Coronary artery (tissue), 2 donors: ENCODE measurements around the gene MITF.

Experiments
- DNase-seq: peaks from one replicate; pipeline ENCODE4 v3.0.0-alpha.2; 2017; ENCODE audit warnings: low spot score
- H3K27ac ChIP-seq, 2 donors: fragments of 200-600 bp; sonication (generic); one replicate each; pipeline ENCODE4 v1.5.1; 2016 to 2019
- H3K4me3 ChIP-seq: fragments of 200-600 bp; sonication (generic); 2 replicates; pipeline ENCODE4 v1.5.1; 2016; ENCODE audit warnings: mild to moderate bottlenecking, moderate library complexity
- TF ChIP-seq, protein P1 (sequence below): fragments of 200-600 bp; sonication (generic); IDR thresholded peaks from one replicate; pipeline ENCODE4 v1.5.1; 2019; ENCODE audit warnings: antibody characterized with exemption

The MITF gene

DNA sequence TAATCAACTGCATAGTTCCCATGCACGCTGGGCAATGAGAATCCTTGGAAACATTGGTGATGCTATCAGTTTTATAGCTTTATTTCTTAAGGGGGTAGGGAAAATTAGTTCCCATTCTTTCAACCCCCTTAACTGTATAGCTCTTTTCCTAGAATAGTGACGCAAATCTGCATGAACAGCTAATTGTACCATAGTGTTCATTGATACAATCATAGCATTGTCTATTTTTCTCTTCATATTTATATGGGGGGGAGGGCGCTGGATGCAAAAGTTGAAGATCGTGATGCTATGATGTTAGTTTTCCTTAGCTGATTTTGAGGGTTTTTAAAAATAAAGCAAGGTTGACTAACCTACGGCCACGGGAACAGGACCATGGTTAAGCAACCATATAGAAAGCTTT lies 227.9 kb downstream of the MITF start:
- DNase-seq = no peak
- H3K4me3 ChIP-seq = no peak overlapping the region
- TF ChIP-seq, protein P1, sequence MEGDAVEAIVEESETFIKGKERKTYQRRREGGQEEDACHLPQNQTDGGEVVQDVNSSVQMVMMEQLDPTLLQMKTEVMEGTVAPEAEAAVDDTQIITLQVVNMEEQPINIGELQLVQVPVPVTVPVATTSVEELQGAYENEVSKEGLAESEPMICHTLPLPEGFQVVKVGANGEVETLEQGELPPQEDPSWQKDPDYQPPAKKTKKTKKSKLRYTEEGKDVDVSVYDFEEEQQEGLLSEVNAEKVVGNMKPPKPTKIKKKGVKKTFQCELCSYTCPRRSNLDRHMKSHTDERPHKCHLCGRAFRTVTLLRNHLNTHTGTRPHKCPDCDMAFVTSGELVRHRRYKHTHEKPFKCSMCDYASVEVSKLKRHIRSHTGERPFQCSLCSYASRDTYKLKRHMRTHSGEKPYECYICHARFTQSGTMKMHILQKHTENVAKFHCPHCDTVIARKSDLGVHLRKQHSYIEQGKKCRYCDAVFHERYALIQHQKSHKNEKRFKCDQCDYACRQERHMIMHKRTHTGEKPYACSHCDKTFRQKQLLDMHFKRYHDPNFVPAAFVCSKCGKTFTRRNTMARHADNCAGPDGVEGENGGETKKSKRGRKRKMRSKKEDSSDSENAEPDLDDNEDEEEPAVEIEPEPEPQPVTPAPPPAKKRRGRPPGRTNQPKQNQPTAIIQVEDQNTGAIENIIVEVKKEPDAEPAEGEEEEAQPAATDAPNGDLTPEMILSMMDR = no peak
- H3K27ac ChIP-seq = no peak overlapping the region

DNA sequence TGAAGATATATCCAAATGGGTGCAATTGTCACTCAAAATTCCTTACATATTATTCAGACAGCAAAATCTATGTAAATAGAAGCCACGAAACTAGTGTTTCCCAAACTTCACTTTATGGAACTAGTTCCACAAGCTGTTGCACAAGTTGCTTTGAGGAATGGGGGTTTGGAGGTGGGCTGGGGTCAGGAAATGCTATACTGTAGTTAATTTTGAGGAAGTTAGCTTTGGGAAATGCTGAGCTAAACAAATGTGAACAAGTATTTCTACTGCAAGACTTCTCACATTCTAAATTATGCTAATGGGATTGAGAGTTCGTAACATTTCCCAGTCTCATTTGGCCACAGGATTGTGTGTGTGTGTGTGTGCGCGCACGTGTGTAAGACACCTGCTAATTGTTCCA lies 231.6 kb downstream of the MITF start:
- TF ChIP-seq, protein P1 = no peak

DNA sequence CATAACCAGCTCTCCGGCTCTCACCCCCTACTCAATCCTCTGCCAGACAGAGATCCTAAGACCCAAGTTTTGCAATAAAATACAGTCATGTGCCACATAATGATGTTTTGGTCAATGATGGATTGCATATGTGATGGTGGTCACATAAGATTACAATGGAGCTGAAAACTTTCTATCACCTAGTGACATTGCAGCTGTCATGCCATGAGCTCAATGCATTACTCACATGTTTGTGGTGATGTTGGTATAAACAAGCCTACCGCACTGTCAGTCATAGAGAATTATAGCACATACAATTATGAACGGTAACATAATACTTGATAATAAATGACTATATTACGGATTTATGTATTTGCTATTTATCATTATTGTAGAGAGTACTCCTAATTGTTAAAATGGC lies 233.4 kb downstream of the MITF start:
- no peak overlapping the region for H3K4me3 ChIP-seq
- DNase-seq = no peak
- TF ChIP-seq, protein P1 = no peak
- H3K27ac ChIP-seq = no peak overlapping the region

More for the DNA sequence above, 231.6 kb downstream of the MITF start:
- H3K4me3 ChIP-seq = no peak overlapping the region
- H3K27ac ChIP-seq = no peak overlapping the region
- DNase-seq = no peak

DNA sequence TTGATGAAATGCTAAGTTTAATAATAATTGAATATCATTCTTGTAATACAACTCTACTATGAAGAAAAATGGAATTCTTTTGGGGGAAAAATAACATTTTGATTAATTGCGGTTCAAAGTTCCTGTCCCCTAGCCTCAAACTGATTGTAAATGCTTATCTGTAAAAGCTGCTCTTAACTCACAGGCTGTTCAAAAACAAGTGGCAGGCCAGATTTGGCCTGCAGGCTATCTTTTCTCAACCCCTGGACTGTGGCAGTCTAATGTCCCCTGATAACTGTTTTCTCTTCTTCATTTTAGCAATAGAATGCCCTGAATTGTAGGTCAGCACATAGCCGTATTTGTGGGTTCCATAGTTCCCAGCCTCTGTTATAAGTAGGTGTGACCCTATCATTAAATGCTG lies 236.8 kb downstream of the MITF start:
- TF ChIP-seq, protein P1 = no peak
- H3K27ac ChIP-seq = no peak overlapping the region

DNA sequence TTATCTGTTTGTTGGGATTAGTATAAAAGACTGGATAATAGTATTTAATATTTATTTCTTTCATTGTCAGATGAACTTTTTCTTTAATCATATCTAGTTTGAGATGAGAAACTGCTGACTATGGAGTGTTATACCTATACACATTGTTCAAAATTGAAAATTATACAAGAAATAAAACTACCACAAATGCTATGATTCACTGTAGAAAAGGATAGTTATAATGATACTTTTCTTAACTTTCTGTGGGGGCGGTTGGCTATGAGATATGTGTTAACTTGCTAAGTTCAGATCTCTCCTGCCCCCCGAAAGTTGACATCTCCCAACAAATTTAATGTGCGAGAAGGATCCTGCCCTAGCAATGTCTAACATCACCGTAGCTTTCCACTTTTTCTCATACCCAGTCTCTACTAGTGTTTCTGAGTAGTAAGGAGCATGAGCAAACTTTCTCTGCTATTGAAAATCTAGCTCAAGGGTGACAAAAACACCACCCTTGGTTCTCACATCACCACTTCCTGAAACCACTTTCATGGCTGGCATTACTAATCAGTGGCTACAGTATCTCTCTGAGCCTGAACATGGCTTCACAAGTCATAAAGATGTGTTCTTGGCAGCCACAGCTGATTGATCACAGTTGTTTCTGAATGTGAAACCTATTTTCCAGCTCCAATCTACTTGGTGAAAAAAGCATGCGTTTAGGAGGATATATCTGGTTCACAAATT lies 244.4 kb downstream of the MITF start:
- no peak for DNase-seq
- no peak overlapping the region for H3K27ac ChIP-seq
- TF ChIP-seq, protein P1 = no peak
- no peak overlapping the region for H3K4me3 ChIP-seq

More for the DNA sequence above, 236.8 kb downstream of the MITF start:
- no peak for DNase-seq
- no peak overlapping the region for H3K4me3 ChIP-seq

DNA sequence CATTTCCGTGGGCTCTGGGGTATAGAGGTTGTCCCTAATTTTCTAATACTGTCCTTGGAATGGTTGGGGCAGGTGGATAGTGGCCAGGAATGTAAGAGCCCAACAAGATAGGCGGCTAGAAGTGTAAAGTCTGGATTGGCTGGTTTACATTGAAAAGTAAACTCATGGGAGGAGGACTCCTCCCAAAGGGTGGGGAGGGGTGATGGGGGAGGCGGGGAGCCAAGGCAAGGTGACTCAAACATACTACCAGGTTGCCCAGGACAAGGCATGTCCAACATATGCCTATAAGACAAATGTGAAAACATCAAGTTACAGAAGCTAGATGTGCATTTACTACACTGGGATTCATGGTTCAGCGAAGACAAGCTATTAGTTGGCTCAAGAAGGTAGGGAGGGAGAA lies 246.0 kb downstream of the MITF start:
- Histone ChIP-seq H3K27ac (no peak overlapping the region), H3K4me3 (no peak overlapping the region)
- TF ChIP-seq, protein P1 = no peak
- no peak for DNase-seq

DNA sequence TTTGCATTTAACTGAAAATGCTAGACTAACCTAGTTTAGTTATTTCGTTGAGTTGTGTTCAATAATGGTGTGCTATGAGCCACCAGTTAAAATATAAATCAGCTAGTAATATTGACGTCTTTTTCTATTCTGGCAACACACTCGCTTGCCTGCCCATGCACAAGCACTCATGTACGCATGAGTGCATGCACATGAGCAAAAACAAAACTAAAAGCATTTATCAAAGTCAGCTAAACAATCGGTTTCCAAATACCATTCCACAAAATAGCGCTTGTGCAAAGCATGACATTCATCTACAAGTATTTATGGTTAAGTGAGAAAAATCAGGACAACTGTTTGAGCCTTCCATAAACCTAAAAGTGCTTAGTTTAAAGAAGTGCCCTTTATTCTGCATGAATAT lies 247.2 kb downstream of the MITF start:
- no peak overlapping the region for H3K4me3 ChIP-seq
- DNase-seq = no peak
- TF ChIP-seq, protein P1 = no peak
- H3K27ac ChIP-seq = no peak overlapping the region
